Esophagus muscularis mucosa (tissue), 4 donors: ENCODE data around the gene MOB1B. TPM values are rescaled to one million over a fixed set of nuclear protein-coding genes. Genes with fewer than 3 reads are reported as not detected.

Source experiments
- DNase-seq: peaks from one replicate; pipeline ENCODE4 v3.0.0-alpha.2; 2017; ENCODE audit errors: extremely low spot score
- H3K27ac ChIP-seq, 4 donors: fragments of 200-600 bp; sonication (generic); replicated peaks in 1 of 4; 1 replicate in 3 of 4; 2 replicates in 1 of 4; pipeline ENCODE4 v1.5.1; 2016 to 2019; ENCODE audit warnings: mild to moderate bottlenecking in 1 of 4
- H3K27me3 ChIP-seq, 4 donors: fragments of 200-600 bp; sonication (generic); one replicate each; pipeline versions ENCODE4 v1.5.1 to v1.6.0; 2016 to 2019
- H3K36me3 ChIP-seq, 4 donors: fragments of 200-600 bp; sonication (generic); one replicate each; pipeline ENCODE4 v1.5.1; 2016 to 2019
- H3K4me1 ChIP-seq, 4 donors: fragments of 200-600 bp; sonication (generic); one replicate each; pipeline ENCODE4 v1.5.1; 2016 to 2019
- H3K4me3 ChIP-seq, 4 donors: fragments of 200-600 bp; sonication (generic); 1 replicate in 2 of 4; 2 replicates in 2 of 4; pipeline ENCODE4 v1.5.1; 2016 to 2019; ENCODE audit warnings: mild to moderate bottlenecking in 4 of 4, moderate library complexity in 1 of 4
- H3K9me3 ChIP-seq, 4 donors: fragments of 200-600 bp; sonication (generic); 1 replicate in 3 of 4; 2 replicates in 1 of 4; pipeline ENCODE4 v1.5.1; 2016 to 2019
- CTCF ChIP-seq, 3 experiments: fragments of 200-600 bp in 2 of 3; fragments of 450-650 bp in 1 of 3; sonication (generic) in 2 of 3; IDR thresholded peaks; one replicate each; pipeline ENCODE4 v1.5.1; 2017 to 2019; ENCODE audit warnings: antibody characterized with exemption in 3 of 3, mild to moderate bottlenecking in 2 of 3, moderate library complexity in 1 of 3
- EP300 ChIP-seq: sonication (generic); formaldehyde crosslinking; IDR thresholded peaks from one replicate; pipeline ENCODE4 v1.6.1; 2017; ENCODE audit warnings: antibody characterized with exemption
- POLR2A ChIP-seq: fragments of 450-650 bp; IDR thresholded peaks from one replicate; pipeline ENCODE4 v1.6.1; 2017; ENCODE audit warnings: antibody characterized with exemption, moderate library complexity, mild to moderate bottlenecking, low read depth
- POLR2AphosphoS5 ChIP-seq, 2 donors: sonication (generic); formaldehyde crosslinking; IDR thresholded peaks; one replicate each; pipeline ENCODE4 v1.6.1; 2017; ENCODE audit warnings: antibody characterized with exemption in 2 of 2
- whole genome bisulfite sequencing: methylation state at CpG from one replicate; pipeline ENCODE4 v1.1.5; 2018; 5-methylcytosine and 5-hydroxymethylcytosine counted together
- intact Hi-C: fragments of 100-400 bp; cut with DNase I; formaldehyde crosslinking; loops from one replicate; pipeline ENCODE4 v1.15.1; 2023
- total RNA-seq, 4 donors: library from RNA; depleted of rRNA; stranded (reverse); fragments of >200 nt; gene quantifications; one replicate each; pipeline versions ENCODE4 v1.1.0 to v1.2.1, GENCODE V29; 2016

The MOB1B gene
- total RNA-seq, 4 donors from 2014 or later = 15.0 to 19.4 (median 16.6) TPM

GRCh38 chr4:70943114-70943513 lies 40.9 kb downstream of the MOB1B start:
- Histone ChIP-seq H3K27me3 (no peaks in the 10 kb centered on the region), H3K36me3 (no peaks in the 10 kb centered on the region), H3K4me1 (peaks cover 0 to 5% (median 3%) of the 10 kb centered on the region in 4 donors), H3K4me3 (no peak overlapping the region), H3K27ac (no peak overlapping the region), H3K9me3 (no peaks in the 10 kb centered on the region)
- no peak for DNase-seq
- intact Hi-C loops = no loop called here
- TF ChIP-seq CTCF (IDR thresholded peaks at IDR 0.05) (no peak), POLR2AphosphoS5 (IDR thresholded peaks at IDR 0.05) (no peak), POLR2A (no peak), EP300 (no peak)

DNA sequence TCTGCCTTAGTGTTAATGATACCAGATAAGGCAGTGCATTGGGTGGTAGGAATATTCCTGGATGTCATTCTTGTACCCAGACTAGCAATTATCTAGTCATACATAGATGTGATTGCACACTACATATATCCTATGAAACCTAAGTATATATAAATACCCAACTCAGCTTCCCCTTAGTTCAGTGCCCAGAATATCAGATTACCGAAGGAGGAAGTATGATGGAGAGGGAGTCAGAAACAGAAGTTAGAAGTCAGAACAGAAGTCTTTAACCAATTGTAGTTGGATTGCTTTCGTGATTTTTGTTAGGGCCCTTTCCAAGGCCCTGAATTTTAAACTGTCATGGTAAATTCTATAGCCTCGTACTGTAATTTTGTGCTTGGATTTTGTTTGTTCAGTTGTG lies 42.9 kb downstream of the MOB1B start:
- Histone ChIP-seq H3K9me3 (no peaks in the 10 kb centered on the region), H3K36me3 (no peaks in the 10 kb centered on the region), H3K27ac (no peak overlapping the region), H3K4me3 (no peak overlapping the region), H3K4me1 (peaks cover 0 to 16% (median 3%) of the 10 kb centered on the region in 4 donors), H3K27me3 (no peaks in the 10 kb centered on the region)
- 47% methylated on average over 3 of the region's 3 CpGs for WGBS
- intact Hi-C loops = no loop called here
- TF ChIP-seq CTCF (IDR thresholded peaks at IDR 0.05) (no peak), EP300 (no peak), POLR2AphosphoS5 (IDR thresholded peaks at IDR 0.05) (no peak), POLR2A (no peak)
- no peak for DNase-seq

DNA sequence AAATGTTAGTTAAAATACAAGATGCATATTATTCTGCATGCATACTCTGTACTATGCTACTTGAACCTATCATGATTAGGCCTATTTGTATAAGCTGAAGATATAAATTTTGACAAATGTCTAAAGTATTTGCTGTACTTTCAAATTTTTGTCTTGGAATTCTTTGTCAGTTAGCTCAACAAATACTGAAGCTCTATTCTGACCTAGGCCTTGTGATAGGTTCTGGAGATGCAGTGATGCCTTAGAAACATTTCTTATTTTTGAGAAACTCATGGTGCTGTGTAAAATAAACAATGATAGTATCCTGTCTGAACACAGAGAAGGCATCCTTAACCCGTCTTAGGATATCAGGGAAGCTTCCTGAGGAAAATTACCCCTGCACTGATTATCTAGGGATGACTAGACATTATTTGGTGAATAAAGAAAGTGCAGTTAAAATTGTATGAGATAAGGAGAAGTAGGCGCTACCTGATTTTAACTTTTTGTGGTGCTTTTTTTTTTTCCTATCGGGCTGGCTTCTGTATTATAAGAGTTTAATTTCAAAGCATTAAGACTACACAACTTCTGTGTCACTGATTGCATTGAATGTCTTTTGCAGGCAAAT lies 43.4 kb downstream of the MOB1B start:
- Histone ChIP-seq H3K27me3 (no peaks in the 10 kb centered on the region), H3K36me3 (no peaks in the 10 kb centered on the region), H3K4me3 (no peak overlapping the region), H3K4me1 (peaks cover 0 to 16% (median 3%) of the 10 kb centered on the region in 4 donors), H3K9me3 (no peaks in the 10 kb centered on the region), H3K27ac (no peak overlapping the region)
- WGBS = 86% methylated on average over 3 of the region's 3 CpGs
- no peak for TF ChIP-seq POLR2A
- TF ChIP-seq CTCF (IDR thresholded peaks at IDR 0.05) = no peak
- TF ChIP-seq EP300 = no peak
- TF ChIP-seq POLR2AphosphoS5 (IDR thresholded peaks at IDR 0.05) = no peak
- intact Hi-C loops = no loop called here
- DNase-seq = no peak

DNA sequence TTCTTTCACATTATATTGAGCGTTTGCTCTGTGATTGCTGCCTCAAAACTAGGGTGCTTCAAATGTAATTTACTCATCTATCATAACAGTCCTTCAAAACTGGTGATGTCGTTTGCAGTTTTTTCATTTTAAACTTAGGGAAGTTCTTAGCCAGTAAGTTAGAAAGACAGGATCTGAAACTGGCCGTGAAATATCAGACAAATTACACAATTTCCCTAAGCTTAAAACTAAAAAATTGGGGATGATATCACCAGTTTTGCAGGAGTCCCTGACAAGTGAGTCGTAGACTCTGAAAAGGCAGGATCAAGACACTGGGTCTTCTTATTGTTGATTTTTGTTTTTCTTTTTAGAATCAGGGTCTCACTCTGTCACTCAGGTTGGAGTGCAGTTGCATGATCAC lies 44.8 kb downstream of the MOB1B start:
- Histone ChIP-seq H3K36me3 (no peaks in the 10 kb centered on the region), H3K27me3 (no peaks in the 10 kb centered on the region), H3K27ac (no peak overlapping the region), H3K9me3 (no peaks in the 10 kb centered on the region), H3K4me3 (no peak overlapping the region), H3K4me1 (peaks cover 0 to 16% (median 3%) of the 10 kb centered on the region in 4 donors)
- no peak for TF ChIP-seq POLR2A
- no peak for TF ChIP-seq EP300
- no peak for TF ChIP-seq POLR2AphosphoS5 (IDR thresholded peaks at IDR 0.05)
- TF ChIP-seq CTCF (IDR thresholded peaks at IDR 0.05) = no peak
- WGBS = 77% methylated on average over 4 of the region's 4 CpGs
- no peak for DNase-seq
- intact Hi-C loops = no loop called here

DNA sequence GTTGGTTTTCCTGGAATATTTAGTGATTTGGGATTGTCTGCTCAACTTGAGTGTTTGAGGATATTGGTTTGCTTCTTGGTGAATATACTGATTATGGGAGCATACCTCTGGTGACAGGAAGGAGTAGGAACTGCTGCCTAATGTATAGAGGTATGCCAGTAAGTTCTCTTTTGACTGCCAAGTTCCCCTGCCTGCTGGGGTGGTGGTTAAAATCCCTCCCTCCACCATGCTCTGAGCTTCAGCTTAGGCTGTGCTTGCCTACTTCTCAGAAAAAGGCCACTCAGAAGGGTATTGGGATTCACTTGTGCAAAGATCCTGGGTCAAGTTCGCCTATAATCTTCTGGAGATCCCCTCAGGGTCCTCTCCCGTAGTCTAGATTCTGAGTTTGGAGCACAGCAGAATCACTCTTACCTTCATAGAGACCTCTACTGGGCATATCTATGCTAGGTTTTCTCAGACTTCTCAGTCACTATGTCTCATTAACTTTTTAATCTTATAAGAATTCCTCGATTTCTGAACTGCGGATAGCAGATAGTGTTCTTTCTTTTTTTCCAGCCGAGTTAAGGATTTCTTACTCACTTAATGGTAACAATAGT lies 46.6 kb downstream of the MOB1B start:
- 81% methylated on average over 5 of the region's 5 CpGs for WGBS
- TF ChIP-seq EP300 = no peak

More for the DNA sequence above, 46.6 kb downstream of the MOB1B start:
- Histone ChIP-seq H3K4me3 (no peak overlapping the region), H3K9me3 (no peaks in the 10 kb centered on the region), H3K4me1 (peaks cover 0 to 16% (median 3%) of the 10 kb centered on the region in 4 donors), H3K36me3 (no peaks in the 10 kb centered on the region), H3K27ac (no peak overlapping the region), H3K27me3 (no peaks in the 10 kb centered on the region)
- intact Hi-C loops = no loop called here
- DNase-seq = no peak
